ENCODE measurements around the gene C10orf143.

DNA sequence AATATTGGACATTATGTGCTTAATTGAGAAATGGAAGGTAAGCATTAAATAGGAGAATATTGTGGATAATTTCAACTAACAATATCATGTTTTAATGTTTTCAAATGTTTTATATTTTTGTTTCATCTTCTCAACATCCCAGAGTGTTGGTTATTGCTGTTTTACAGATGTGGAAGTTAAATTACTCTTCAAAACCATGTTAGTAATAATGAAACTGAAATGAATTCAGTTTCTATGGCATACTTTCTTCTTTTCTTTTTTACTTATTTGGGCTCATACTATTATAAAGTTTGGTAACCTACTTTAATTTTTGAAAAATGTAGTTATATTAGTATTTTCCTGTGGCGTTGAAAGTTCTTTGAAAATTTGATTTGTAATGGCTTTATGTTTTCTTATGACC is 29.8 kb upstream of the C10orf143 start:
- TF ChIP-seq, protein P1, sequence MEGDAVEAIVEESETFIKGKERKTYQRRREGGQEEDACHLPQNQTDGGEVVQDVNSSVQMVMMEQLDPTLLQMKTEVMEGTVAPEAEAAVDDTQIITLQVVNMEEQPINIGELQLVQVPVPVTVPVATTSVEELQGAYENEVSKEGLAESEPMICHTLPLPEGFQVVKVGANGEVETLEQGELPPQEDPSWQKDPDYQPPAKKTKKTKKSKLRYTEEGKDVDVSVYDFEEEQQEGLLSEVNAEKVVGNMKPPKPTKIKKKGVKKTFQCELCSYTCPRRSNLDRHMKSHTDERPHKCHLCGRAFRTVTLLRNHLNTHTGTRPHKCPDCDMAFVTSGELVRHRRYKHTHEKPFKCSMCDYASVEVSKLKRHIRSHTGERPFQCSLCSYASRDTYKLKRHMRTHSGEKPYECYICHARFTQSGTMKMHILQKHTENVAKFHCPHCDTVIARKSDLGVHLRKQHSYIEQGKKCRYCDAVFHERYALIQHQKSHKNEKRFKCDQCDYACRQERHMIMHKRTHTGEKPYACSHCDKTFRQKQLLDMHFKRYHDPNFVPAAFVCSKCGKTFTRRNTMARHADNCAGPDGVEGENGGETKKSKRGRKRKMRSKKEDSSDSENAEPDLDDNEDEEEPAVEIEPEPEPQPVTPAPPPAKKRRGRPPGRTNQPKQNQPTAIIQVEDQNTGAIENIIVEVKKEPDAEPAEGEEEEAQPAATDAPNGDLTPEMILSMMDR (optimal IDR thresholded peaks at IDR 0.05 in 1 of 3, IDR thresholded peaks at IDR 0.05 in 1 of 3, conservative IDR thresholded peaks at IDR 0.05 in 1 of 3; ENCODE audit: extremely low read depth in 1 of 3, insufficient read depth in 2 of 3, low read length in 3 of 3), result no peak
- no peak for TF ChIP-seq EZH2 (IDR thresholded peaks at IDR 0.05; ENCODE audit: low read length)
